ENCODE results near the gene NKX1-2.

The NKX1-2 gene

DNA sequence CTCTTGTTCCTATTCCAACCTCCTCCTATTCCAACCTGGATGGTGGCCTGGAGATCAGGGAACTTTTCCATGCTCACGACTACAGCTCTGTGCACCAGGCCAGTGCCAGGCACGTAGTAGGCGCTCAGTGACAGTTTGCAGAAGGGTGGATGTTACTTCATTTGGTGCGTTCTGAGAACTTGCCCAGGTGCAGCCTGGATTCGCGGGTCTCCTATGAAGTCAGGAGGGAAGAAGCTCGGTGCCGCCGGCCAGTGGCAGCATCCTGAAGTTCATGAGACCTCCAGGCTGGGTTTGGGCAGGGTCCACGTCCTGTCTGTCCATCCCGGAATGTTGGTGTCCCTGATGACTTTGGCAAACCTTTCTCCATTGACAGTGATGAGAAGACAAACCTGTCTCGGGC, 33.0 kb upstream of the NKX1-2 start:
- TF ChIP-seq, protein P1, sequence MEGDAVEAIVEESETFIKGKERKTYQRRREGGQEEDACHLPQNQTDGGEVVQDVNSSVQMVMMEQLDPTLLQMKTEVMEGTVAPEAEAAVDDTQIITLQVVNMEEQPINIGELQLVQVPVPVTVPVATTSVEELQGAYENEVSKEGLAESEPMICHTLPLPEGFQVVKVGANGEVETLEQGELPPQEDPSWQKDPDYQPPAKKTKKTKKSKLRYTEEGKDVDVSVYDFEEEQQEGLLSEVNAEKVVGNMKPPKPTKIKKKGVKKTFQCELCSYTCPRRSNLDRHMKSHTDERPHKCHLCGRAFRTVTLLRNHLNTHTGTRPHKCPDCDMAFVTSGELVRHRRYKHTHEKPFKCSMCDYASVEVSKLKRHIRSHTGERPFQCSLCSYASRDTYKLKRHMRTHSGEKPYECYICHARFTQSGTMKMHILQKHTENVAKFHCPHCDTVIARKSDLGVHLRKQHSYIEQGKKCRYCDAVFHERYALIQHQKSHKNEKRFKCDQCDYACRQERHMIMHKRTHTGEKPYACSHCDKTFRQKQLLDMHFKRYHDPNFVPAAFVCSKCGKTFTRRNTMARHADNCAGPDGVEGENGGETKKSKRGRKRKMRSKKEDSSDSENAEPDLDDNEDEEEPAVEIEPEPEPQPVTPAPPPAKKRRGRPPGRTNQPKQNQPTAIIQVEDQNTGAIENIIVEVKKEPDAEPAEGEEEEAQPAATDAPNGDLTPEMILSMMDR (IDR thresholded peaks at IDR 0.05; ENCODE audit: borderline replicate concordance, insufficient read depth, low read depth, low read length): no peak
- H3K4me3 ChIP-seq (ENCODE audit: low read depth, low read length): no peak overlapping the region

- no peak overlapping the region for H3K4me3 ChIP-seq (ENCODE audit: low read depth, low read length)
- TF ChIP-seq, protein P1 (IDR thresholded peaks at IDR 0.05; ENCODE audit: borderline replicate concordance, insufficient read depth, low read depth, low read length): no peak
These were observed 32.5 kb upstream of the NKX1-2 start for GRCh38 chr10:124482236-124482800.

DNA sequence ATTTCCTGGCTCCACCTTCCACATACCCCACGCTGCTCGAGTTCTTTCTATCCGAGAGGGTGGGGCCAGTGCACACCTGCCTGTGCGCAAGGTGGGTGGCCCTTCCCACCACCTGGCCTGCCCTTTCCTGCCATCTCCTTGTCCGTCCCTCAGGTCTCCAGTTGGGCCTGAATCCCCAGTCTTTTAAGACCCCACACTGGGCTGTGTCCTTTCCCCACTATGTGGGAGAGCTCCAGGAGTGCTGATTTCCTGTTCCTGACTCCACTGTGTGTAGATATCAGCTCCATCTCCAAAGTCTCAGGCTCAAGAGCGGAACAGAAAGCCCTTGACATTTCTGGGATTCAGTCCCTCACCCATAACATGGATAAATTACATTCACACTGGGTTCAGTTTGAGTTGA, 31.9 kb upstream of the NKX1-2 start:
- H3K4me3 ChIP-seq (ENCODE audit: low read depth, low read length): no peak overlapping the region
- TF ChIP-seq, protein P1 (IDR thresholded peaks at IDR 0.05; ENCODE audit: borderline replicate concordance, insufficient read depth, low read depth, low read length): no peak

- H3K4me3 ChIP-seq (ENCODE audit: low read depth, low read length): no peak overlapping the region
- TF ChIP-seq, protein P1 (IDR thresholded peaks at IDR 0.05; ENCODE audit: borderline replicate concordance, insufficient read depth, low read depth, low read length): no peak
These were observed 31.0 kb upstream of the NKX1-2 start for GRCh38 chr10:124480860-124481259.

GRCh38 chr10:124478515-124478914, 28.7 kb upstream of the NKX1-2 start:
- H3K4me3 ChIP-seq (ENCODE audit: low read depth, low read length): no peak overlapping the region
- TF ChIP-seq, protein P1 (IDR thresholded peaks at IDR 0.05; ENCODE audit: borderline replicate concordance, insufficient read depth, low read depth, low read length): no peak

GRCh38 chr10:124477614-124478363, 28.0 kb upstream of the NKX1-2 start:
- H3K4me3 ChIP-seq (ENCODE audit: low read depth, low read length): no peak overlapping the region
- TF ChIP-seq, protein P1 (IDR thresholded peaks at IDR 0.05; ENCODE audit: borderline replicate concordance, insufficient read depth, low read depth, low read length): no peak
